Spleen (tissue), 11 donors: ENCODE measurements around the gene DRAXIN. TPM values are rescaled to one million over a fixed set of nuclear protein-coding genes. Genes with fewer than 3 reads are reported as not detected.

ENCODE experiments used
- DNase-seq: peaks from one replicate; pipeline ENCODE4 v3.0.0-alpha.2; 2020
- H3K27ac ChIP-seq, 8 donors: fragments of 200-600 bp; sonication (generic) in 7 of 8; 1 replicate in 4 of 8; 2 replicates in 4 of 8; pipeline versions ENCODE4 v1.5.0 to v1.8.0; 2016 to 2021; ENCODE audit warnings: inconsistent platforms in 4 of 8, mild to moderate bottlenecking in 4 of 8, moderate library complexity in 1 of 8
- H3K27me3 ChIP-seq, 7 donors: fragments of 200-600 bp; sonication (generic) in 6 of 7; replicated peaks in 1 of 7; 1 replicate in 4 of 7; 2 replicates in 3 of 7; pipeline versions ENCODE4 v1.5.0 to v1.8.0; 2016 to 2021; ENCODE audit warnings: inconsistent platforms in 3 of 7, mild to moderate bottlenecking in 1 of 7
- H3K36me3 ChIP-seq, 6 donors: fragments of 200-600 bp; sonication (generic) in 5 of 6; 1 replicate in 4 of 6; 2 replicates in 2 of 6; pipeline versions ENCODE4 v1.5.0 to v1.8.0; 2016 to 2021; ENCODE audit warnings: inconsistent platforms in 2 of 6
- H3K4me1 ChIP-seq, 6 donors: fragments of 200-600 bp; sonication (generic) in 5 of 6; 1 replicate in 3 of 6; 2 replicates in 3 of 6; pipeline versions ENCODE4 v1.5.0 to v1.8.0; 2016 to 2021; ENCODE audit warnings: inconsistent platforms in 3 of 6
- H3K4me3 ChIP-seq, 8 donors: fragments of 200-600 bp; sonication (generic) in 7 of 8; 1 replicate in 4 of 8; 2 replicates in 4 of 8; pipeline versions ENCODE4 v1.5.0 to v1.8.0; 2016 to 2021; ENCODE audit warnings: inconsistent platforms in 4 of 8, mild to moderate bottlenecking in 4 of 8, moderate library complexity in 2 of 8
- H3K9me3 ChIP-seq, 8 donors: fragments of 200-600 bp; sonication (generic) in 7 of 8; 1 replicate in 4 of 8; 2 replicates in 4 of 8; pipeline versions ENCODE4 v1.5.0 to v1.8.0; 2016 to 2021; ENCODE audit warnings: inconsistent platforms in 4 of 8
- CTCF ChIP-seq, 11 experiments: fragments of 200-600 bp in 7 of 11; fragments of 450-650 bp in 4 of 11; sonication (generic) in 4 of 11; IDR thresholded peaks in 8 of 11; conservative IDR thresholded peaks in 3 of 11; 1 replicate in 7 of 11; 2 replicates in 4 of 11; pipeline versions ENCODE4 v1.4.0 to v1.8.0; 2016 to 2021; ENCODE audit warnings: antibody characterized with exemption in 11 of 11, inconsistent platforms in 4 of 11, mild to moderate bottlenecking in 1 of 11
- POLR2A ChIP-seq, 3 donors: fragments of 450-650 bp; IDR thresholded peaks; one replicate each; pipeline ENCODE4 v1.5.1; 2017; ENCODE audit warnings: antibody characterized with exemption in 3 of 3, mild to moderate bottlenecking in 1 of 3
- POLR2AphosphoS5 ChIP-seq, 3 donors: sonication (generic); formaldehyde crosslinking; IDR thresholded peaks; one replicate each; pipeline ENCODE4 v1.5.1; 2017; ENCODE audit warnings: antibody characterized with exemption in 3 of 3
- WGBS, 5 donors: extraction: QIAGEN DNeasy Blood & Tissue Kit in 3 of 5; methylation state at CpG; one replicate each; pipeline versions ENCODE4 v1.1.5 to v1.1.7; 2013 to 2018; 5-methylcytosine and 5-hydroxymethylcytosine counted together
- intact Hi-C: fragments of 100-400 bp; cut with DNase I; formaldehyde crosslinking; loops from one replicate; pipeline ENCODE4 v1.15.0; 2023; ENCODE audit warnings: low total_unique reads
- polyA plus RNA-seq, 3 donors: library from polyadenylated mRNA; stranded (reverse); fragments of 200-250 nt; gene quantifications; one replicate each; pipeline ENCODE4 v1.2.1, GENCODE V29; 2013
- total RNA-seq, 7 donors: library from RNA; depleted of rRNA in 3 of 7; stranded (reverse); fragments of >200 nt in 3 of 7; fragmentation: NEBNext Ultra II Directional in 4 of 7; extraction: Animal tissue kit (Norgen Biotek cat#: 25700) in 4 of 7; gene quantifications; one replicate each; pipeline versions ENCODE4 v1.1.0 to v1.2.1, GENCODE V29; 2016 to 2021
- donor health status: healthy with polysubstance abuse.
- donor health status: DM: no; HTN: no; CAD: no; lungs with moderate emphysema.
- donor health status: DM: no; HTN: no; CAD: no.
- donor health status: Bipolar disorder and iron deficiency.
- donor health status: healthy.
- donor health status: DM: no; HTN: no; CAD: no.
- donor health status: DM: yes; HTN: yes; CAD: no.

DRAXIN gene
- total and polyA plus RNA-seq, 10 donors, result 0.04 to 0.37 (median 0.10) TPM; not detected in 3

DNA sequence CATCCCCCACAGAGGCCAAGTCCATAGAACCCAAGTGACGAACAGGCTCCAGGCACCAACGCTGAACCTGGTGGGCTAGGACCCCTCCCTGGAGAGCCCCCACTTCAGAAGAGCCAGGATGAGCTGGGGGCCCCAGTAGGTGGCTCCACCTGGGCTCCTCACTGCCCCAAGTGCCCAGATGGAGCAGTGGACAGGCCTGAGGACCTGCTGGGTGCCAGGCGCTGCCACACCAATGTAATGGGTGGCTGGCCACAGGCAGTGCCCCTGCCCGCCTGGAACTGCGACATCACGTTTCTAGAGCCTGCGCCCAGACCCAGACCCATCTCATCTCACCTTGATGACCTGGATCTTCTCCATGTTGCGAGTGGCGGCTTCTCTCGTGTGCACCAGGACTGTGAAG is 16.2 kb upstream of the DRAXIN start:
- no peak for DNase-seq
- TF ChIP-seq POLR2AphosphoS5 (IDR thresholded peaks at IDR 0.05) (peak in 1 of 3 donors; percentile 35), CTCF (IDR thresholded peaks at IDR 0.05 in 8 of 11, conservative IDR thresholded peaks at IDR 0.05 in 3 of 11) (no peak)
- no peaks in the 10 kb centered on the region for H3K9me3 ChIP-seq
- H3K27me3 ChIP-seq, result no peaks in the 10 kb centered on the region
- peaks cover 0 to 75% (median 56%) of the 10 kb centered on the region in 6 donors for H3K36me3 ChIP-seq
- 90 to 98% (median 97%) methylated on average over 6 to 10 of the region's 10 CpGs for WGBS, 5 donors
- peaks cover 3 to 42% (median 23%) of the 10 kb centered on the region in 6 donors for H3K4me1 ChIP-seq
- no peak overlapping the region for H3K27ac ChIP-seq
- intact Hi-C loops, result no loop called here
- H3K4me3 ChIP-seq, result no peak overlapping the region

DNA sequence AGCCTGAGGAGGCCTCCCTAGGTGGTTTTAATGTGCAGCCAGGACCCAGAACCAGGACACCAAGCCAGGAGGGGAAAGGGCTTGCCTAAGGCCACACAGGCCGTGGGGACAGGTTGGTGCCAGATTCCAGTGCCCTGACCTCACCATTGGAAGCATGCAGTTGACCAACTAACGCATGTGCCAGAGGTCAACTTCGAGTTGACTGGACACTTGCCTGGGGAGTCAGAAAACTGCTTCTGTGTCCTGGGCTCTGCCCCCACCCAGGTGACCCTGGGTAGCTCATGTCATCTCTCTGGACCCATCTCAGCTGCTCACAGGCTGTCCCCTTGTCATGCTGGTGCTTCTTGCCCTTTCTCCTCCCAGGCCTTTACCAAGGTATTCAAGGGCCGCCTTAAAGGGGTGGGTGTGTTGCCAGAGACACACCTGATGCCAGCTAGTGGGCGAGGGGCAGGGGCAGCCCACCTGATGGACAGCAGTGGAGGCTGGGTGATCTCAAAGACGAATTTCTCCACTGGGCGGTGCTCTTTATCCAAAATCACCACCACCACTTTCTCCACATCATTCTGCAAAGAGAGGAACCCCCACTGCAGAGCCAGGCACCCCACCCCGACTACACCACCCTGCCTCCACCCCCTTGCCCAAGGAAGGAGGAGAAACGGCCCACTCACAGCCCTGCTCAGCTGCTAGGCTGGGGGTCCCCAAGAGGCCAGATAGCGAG is 15.0 kb upstream of the DRAXIN start:
- WGBS, 5 donors, result 84 to 92% (median 88%) methylated on average over 10 of the region's 10 CpGs
- no peak for DNase-seq
- no peak overlapping the region for H3K27ac ChIP-seq
- no peaks in the 10 kb centered on the region for H3K27me3 ChIP-seq
- intact Hi-C loops, result no loop called here
- peaks cover 4 to 37% (median 20%) of the 10 kb centered on the region in 6 donors for H3K4me1 ChIP-seq
- TF ChIP-seq POLR2AphosphoS5 (IDR thresholded peaks at IDR 0.05) (no peak), POLR2A (IDR thresholded peaks at IDR 0.05) (no peak), CTCF (IDR thresholded peaks at IDR 0.05 in 8 of 11, conservative IDR thresholded peaks at IDR 0.05 in 3 of 11) (no peak)
- no peaks in the 10 kb centered on the region for H3K9me3 ChIP-seq
- peaks cover 0 to 63% (median 55%) of the 10 kb centered on the region in 6 donors for H3K36me3 ChIP-seq
- no peak overlapping the region for H3K4me3 ChIP-seq

DNA sequence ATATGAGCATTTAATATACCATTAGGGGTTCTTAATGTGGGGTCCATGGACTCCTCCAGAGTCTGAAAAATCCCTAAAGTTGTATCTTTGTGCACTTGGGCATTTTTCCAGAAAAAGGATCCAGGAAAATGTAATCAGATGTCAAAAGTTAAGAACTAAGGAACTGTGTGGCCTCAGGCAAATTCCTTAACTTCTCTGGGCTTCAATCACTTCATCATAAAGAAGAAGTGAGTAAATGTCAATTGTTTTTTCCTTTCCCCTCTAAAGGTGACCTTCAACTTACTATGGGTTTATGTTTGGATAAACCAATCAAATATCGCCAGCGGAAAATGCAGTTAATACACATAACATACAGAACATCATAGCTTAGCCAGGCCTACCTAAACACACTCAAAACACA is 13.1 kb upstream of the DRAXIN start:
- no peak overlapping the region for H3K4me3 ChIP-seq
- WGBS, 5 donors, result 95 to 100% (median 97%) methylated on average over 2 of the region's 2 CpGs
- peaks cover 0 to 44% (median 36%) of the 10 kb centered on the region in 6 donors for H3K36me3 ChIP-seq
- peaks cover 4 to 44% (median 27%) of the 10 kb centered on the region in 6 donors for H3K4me1 ChIP-seq
- no peak overlapping the region for H3K27ac ChIP-seq
- no peaks in the 10 kb centered on the region for H3K9me3 ChIP-seq
- TF ChIP-seq CTCF (IDR thresholded peaks at IDR 0.05 in 8 of 11, conservative IDR thresholded peaks at IDR 0.05 in 3 of 11), result no peak
- no peak for TF ChIP-seq POLR2AphosphoS5 (IDR thresholded peaks at IDR 0.05)
- TF ChIP-seq POLR2A (IDR thresholded peaks at IDR 0.05), result no peak
- intact Hi-C loops, result no loop called here
- DNase-seq, result no peak
- H3K27me3 ChIP-seq, result peaks cover 0 to 10% (median 0%) of the 10 kb centered on the region in 7 donors

DNA sequence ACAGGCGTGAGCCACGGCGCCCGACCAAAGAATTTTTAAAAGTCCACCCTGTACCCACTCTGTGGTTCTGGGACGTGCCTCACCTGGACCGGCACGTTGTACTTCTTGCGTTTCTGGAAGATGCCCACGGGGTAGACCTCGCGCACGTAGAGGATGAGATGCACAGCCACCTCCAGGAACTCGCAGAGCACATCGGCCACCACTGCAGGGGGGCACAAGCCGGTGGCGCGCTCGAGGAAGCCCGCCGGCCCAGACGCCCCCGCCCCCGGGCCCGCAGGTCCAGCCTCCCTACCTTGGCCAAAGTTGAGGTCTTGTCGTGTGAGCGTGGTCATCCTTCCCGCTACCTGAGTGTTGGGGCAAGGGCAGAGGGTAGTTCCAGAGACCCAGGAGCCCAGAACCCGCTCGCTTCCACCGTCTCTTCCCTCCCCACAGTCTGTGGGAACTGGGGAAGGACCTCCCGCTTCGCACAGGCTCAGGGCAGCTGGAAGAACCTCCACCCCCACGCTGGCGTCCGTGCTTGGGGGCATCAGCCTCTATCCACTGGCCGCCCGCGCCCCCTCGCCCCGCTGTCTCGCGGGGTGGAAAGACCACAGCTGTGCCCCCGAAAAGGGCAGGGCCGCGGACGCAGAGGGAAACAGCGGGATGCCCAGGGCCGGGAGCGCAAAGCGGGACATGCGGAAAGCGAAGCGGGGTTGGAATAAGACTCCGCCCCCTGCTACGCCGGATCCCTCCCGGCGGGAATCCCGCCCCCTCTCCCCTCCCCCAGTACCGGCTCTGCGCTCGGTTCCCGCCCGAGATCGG is 11.0 kb upstream of the DRAXIN start:
- Histone ChIP-seq H3K4me1 (peaks cover 4 to 44% (median 27%) of the 10 kb centered on the region in 6 donors), H3K27ac (peak overlapping the region; percentile 83 to 92 (median 88)), H3K4me3 (peak overlapping the region; percentile 71 to 98 (median 82)), H3K27me3 (peaks cover 0 to 23% (median 0%) of the 10 kb centered on the region in 7 donors), H3K36me3 (peaks cover 0 to 23% (median 16%) of the 10 kb centered on the region in 6 donors), H3K9me3 (no peaks in the 10 kb centered on the region)
- DNase-seq, result no peak
- intact Hi-C loops, result no loop called here
- TF ChIP-seq POLR2AphosphoS5 (IDR thresholded peaks at IDR 0.05) (no peak), CTCF (IDR thresholded peaks at IDR 0.05 in 8 of 11, conservative IDR thresholded peaks at IDR 0.05 in 3 of 11) (no peak), POLR2A (IDR thresholded peaks at IDR 0.05) (no peak)
- 8 to 20% (median 13%) methylated on average over 47 to 65 of the region's 65 CpGs for WGBS, 5 donors
